OCI-LY1 (cell line): ENCODE measurements around the gene IFIT3.

Experiments used
- H2AFZ ChIP-seq: fragments of 200-600 bp; sonication (generic), shearing (Covaris generic); 2 replicates; pipeline ENCODE4 v1.6.0; 2014; ENCODE audit warnings: antibody characterized with exemption, mild to moderate bottlenecking, low read length
- H3F3A ChIP-seq: fragments of 200-600 bp; sonication (generic), shearing (Covaris generic); 2 replicates; pipeline ENCODE4 v1.6.0; 2014; ENCODE audit warnings: mild to moderate bottlenecking, antibody characterized with exemption, low read length, moderate library complexity; ENCODE audit not compliant: insufficient read depth
- H3K27ac ChIP-seq: fragments of 200-600 bp; sonication (generic); 2 replicates; pipeline ENCODE4 v1.5.1; 2014; ENCODE audit warnings: low read length, mixed run types, mild to moderate bottlenecking, low read depth; ENCODE audit not compliant: poor library complexity, severe bottlenecking
- H3K27me3 ChIP-seq: fragments of 200-600 bp; sonication (generic); 2 replicates; pipeline ENCODE4 v1.6.0; 2014; ENCODE audit warnings: antibody characterized with exemption, mild to moderate bottlenecking, low read length, moderate library complexity; ENCODE audit not compliant: insufficient read depth
- H3K36me3 ChIP-seq: fragments of 200-600 bp; sonication (generic); 2 replicates; pipeline ENCODE4 v1.6.1; 2014; ENCODE audit warnings: mild to moderate bottlenecking, antibody characterized with exemption, low read length, moderate library complexity, mixed read lengths; ENCODE audit not compliant: insufficient read depth
- H3K4me1 ChIP-seq: fragments of 200-600 bp; sonication (generic); 2 replicates; pipeline ENCODE4 v1.5.1; 2014; ENCODE audit warnings: mild to moderate bottlenecking, low read length, moderate library complexity; ENCODE audit not compliant: insufficient read depth, severe bottlenecking
- H3K4me2 ChIP-seq: fragments of 200-600 bp; sonication (generic), shearing (Covaris generic); 2 replicates; pipeline ENCODE4 v1.6.1; 2014; ENCODE audit warnings: low read length
- H3K4me3 ChIP-seq: fragments of 200-600 bp; sonication (generic); 2 replicates; pipeline ENCODE4 v1.5.1; 2014; ENCODE audit warnings: low read length, low read depth, mild to moderate bottlenecking, mixed read lengths; ENCODE audit not compliant: poor library complexity, severe bottlenecking
- H3K79me2 ChIP-seq: fragments of 200-600 bp; shearing (Covaris generic); 2 replicates; pipeline ENCODE4 v1.6.1; 2016; ENCODE audit warnings: mixed run types, low read length, mixed read lengths; ENCODE audit not compliant: insufficient read depth
- H3K9ac ChIP-seq: fragments of 200-600 bp; sonication (generic), shearing (Covaris generic); 2 replicates; pipeline ENCODE4 v1.6.1; 2014; ENCODE audit warnings: mild to moderate bottlenecking, low read length, mixed read lengths
- H3K9me2 ChIP-seq: fragments of 200-600 bp; sonication (generic), shearing (Covaris generic); 2 replicates; pipeline ENCODE4 v1.6.1; 2014; ENCODE audit warnings: low read depth, mild to moderate bottlenecking, low read length, mixed read lengths
- H3K9me3 ChIP-seq: fragments of 200-600 bp; shearing (Covaris generic); 2 replicates; pipeline ENCODE4 v1.6.1; 2014; ENCODE audit warnings: low read length, mixed read lengths
- H4K20me1 ChIP-seq: fragments of 200-600 bp; sonication (generic), shearing (Covaris generic); 2 replicates; pipeline ENCODE4 v1.6.0; 2016; ENCODE audit warnings: mild to moderate bottlenecking, low read length; ENCODE audit not compliant: insufficient read depth
- EZH2 ChIP-seq: fragments of 200-600 bp; sonication (generic), shearing (Covaris generic); IDR thresholded peaks from 2 replicates; pipeline ENCODE4 v1.8.0; 2017; ENCODE audit warnings: borderline replicate concordance, mixed run types, mild to moderate bottlenecking, antibody characterized with exemption, low read length, moderate library complexity, mixed read lengths
- TF ChIP-seq, protein P1 (sequence below): fragments of 200-600 bp; sonication (generic), shearing (Covaris generic); IDR thresholded peaks from 2 replicates; pipeline ENCODE4 v1.5.1; 2017; ENCODE audit warnings: mild to moderate bottlenecking, antibody characterized with exemption, low read length, moderate library complexity, mixed read lengths

IFIT3 gene

DNA sequence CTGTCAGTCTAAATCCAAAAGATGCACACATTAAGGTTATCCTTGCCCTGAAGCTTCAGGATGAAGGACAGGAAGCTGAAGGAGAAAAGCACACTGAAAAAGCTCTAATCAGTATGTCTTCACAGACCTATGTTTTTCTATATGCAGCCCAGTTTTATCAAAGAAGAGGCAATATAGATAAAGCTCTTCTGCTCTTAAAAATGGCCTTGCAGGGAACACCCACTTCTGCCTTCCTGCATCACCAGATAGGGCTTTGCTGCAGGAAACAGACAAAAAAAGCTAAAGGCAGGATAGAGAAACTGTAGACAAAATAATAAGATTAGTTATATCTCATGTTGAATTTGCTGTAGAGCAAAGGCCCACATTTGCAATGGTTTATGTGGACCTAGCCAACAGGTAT lies 35.1 kb downstream of the IFIT3 start:
- TF ChIP-seq EZH2: no peak
- TF ChIP-seq, protein P1, sequence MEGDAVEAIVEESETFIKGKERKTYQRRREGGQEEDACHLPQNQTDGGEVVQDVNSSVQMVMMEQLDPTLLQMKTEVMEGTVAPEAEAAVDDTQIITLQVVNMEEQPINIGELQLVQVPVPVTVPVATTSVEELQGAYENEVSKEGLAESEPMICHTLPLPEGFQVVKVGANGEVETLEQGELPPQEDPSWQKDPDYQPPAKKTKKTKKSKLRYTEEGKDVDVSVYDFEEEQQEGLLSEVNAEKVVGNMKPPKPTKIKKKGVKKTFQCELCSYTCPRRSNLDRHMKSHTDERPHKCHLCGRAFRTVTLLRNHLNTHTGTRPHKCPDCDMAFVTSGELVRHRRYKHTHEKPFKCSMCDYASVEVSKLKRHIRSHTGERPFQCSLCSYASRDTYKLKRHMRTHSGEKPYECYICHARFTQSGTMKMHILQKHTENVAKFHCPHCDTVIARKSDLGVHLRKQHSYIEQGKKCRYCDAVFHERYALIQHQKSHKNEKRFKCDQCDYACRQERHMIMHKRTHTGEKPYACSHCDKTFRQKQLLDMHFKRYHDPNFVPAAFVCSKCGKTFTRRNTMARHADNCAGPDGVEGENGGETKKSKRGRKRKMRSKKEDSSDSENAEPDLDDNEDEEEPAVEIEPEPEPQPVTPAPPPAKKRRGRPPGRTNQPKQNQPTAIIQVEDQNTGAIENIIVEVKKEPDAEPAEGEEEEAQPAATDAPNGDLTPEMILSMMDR: no peak
- Histone ChIP-seq H3K4me3 (no peak overlapping the region), H3K9me3 (no peaks in the 10 kb centered on the region), H3K9me2 (no peaks in the 10 kb centered on the region), H3K36me3 (no peaks in the 10 kb centered on the region), H4K20me1 (no peaks in the 10 kb centered on the region), H3K9ac (no peak overlapping the region), H3K27me3 (no peaks in the 10 kb centered on the region), H2AFZ (no peak overlapping the region), H3K79me2 (no peaks in the 10 kb centered on the region), H3F3A (no peaks in the 10 kb centered on the region), H3K4me1 (no peaks in the 10 kb centered on the region), H3K4me2 (no peak overlapping the region), H3K27ac (no peak overlapping the region)

GRCh38 chr10:89363729-89364442 lies 36.1 kb downstream of the IFIT3 start:
- Histone ChIP-seq H3K9me2 (no peaks in the 10 kb centered on the region), H3K4me2 (no peak overlapping the region), H3K4me1 (no peaks in the 10 kb centered on the region), H4K20me1 (no peaks in the 10 kb centered on the region), H3K27me3 (no peaks in the 10 kb centered on the region), H3K9ac (no peak overlapping the region), H3K27ac (no peak overlapping the region), H2AFZ (no peak overlapping the region), H3K79me2 (no peaks in the 10 kb centered on the region), H3F3A (no peaks in the 10 kb centered on the region), H3K4me3 (no peak overlapping the region), H3K9me3 (no peaks in the 10 kb centered on the region), H3K36me3 (no peaks in the 10 kb centered on the region)
- no peak for TF ChIP-seq EZH2
- TF ChIP-seq, protein P1: no peak

DNA sequence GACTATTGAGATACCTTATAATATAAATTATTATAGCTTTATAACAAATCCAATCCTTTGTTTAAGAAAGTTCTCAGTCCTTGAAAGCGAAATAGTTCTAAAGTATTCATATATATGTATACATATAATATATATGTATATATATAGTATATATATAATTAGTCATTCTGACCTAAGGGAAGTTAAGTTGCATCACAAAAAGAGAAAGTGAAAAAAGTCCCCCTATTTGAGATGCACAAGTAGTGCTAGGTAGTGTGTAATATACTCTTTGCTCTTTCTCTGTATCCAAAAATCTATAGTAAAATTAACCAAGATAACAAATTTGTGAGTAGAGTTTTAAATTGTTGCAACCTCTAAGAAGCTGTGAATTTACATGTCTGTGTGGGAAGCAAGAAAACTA lies 36.7 kb downstream of the IFIT3 start:
- TF ChIP-seq, protein P1: no peak
- no peak for TF ChIP-seq EZH2
- no peaks in the 10 kb centered on the region for H3F3A ChIP-seq
- no peak overlapping the region for H3K4me2 ChIP-seq
- no peaks in the 10 kb centered on the region for H4K20me1 ChIP-seq
- H3K9ac ChIP-seq: no peak overlapping the region
- H2AFZ ChIP-seq: no peak overlapping the region
- H3K9me2 ChIP-seq: no peaks in the 10 kb centered on the region
- H3K9me3 ChIP-seq: no peaks in the 10 kb centered on the region
- H3K4me3 ChIP-seq: no peak overlapping the region
- no peak overlapping the region for H3K27ac ChIP-seq
- H3K4me1 ChIP-seq: no peaks in the 10 kb centered on the region
- H3K27me3 ChIP-seq: no peaks in the 10 kb centered on the region
- H3K79me2 ChIP-seq: no peaks in the 10 kb centered on the region
- no peaks in the 10 kb centered on the region for H3K36me3 ChIP-seq
